ENCODE measurements around the gene DOK5. TPM values are rescaled to one million over a fixed set of nuclear protein-coding genes. Genes with fewer than 3 reads are reported as not detected.
A peak's percentile ranks its signal among the peaks of the same experiment; 100 is the strongest.

The DOK5 gene
- total and polyA plus RNA-seq, 2 experiments from 2014 or later: 5.0 to 6.9 TPM

GRCh38 chr20:54514028-54514607, 38.7 kb downstream of the DOK5 start:
- Histone ChIP-seq H3F3A (replicated peaks; ENCODE audit: low read depth) (no peaks in the 10 kb centered on the region), H3K4me2 (peak overlapping the region; percentile 41; the same call in 1 of the 2 replicates), H3K4me3 (no peak overlapping the region), H3K79me2 (replicated peaks; ENCODE audit: insufficient read depth) (no peaks in the 10 kb centered on the region), H3K9me2 (ENCODE audit: insufficient read depth) (no peaks in the 10 kb centered on the region), H2AFZ (no peak overlapping the region), H3K27me3 (ENCODE audit: insufficient read depth) (no peaks in the 10 kb centered on the region), H3K4me1 (ENCODE audit: insufficient read depth) (peaks cover 23% of the 10 kb centered on the region), H3K36me3 (ENCODE audit: insufficient read depth) (0 out of 2 replicates have a peak, but pooled peaks cover 2% of the 10 kb centered on the region), H4K20me1 (replicated peaks; ENCODE audit: insufficient read depth) (no peaks in the 10 kb centered on the region), H3K27ac (ENCODE audit: low read depth) (peak overlapping the region; percentile 39)
- DNase-seq (ENCODE audit: low spot score) (peak; percentile 49), ATAC-seq (no peak)
- no peaks in the 10 kb centered on the region; the same call in 2 of the 3 replicates for H3K9me3 Mint-ChIP-seq
- no peak overlapping the region for H3K27ac Mint-ChIP-seq
- peaks cover 49% of the 10 kb centered on the region for H3K4me1 Mint-ChIP-seq
- peaks cover 8% of the 10 kb centered on the region; the same call in 2 of the 3 replicates for H3K36me3 Mint-ChIP-seq (ENCODE audit: low read depth)
- no peaks in the 10 kb centered on the region for H3K27me3 Mint-ChIP-seq (ENCODE audit: insufficient read depth, low read depth, poor library complexity)
- no peak overlapping the region for H3K4me3 Mint-ChIP-seq
- no peak for TF ChIP-seq ZNF331 (CRISPR knock-in tag; IDR thresholded peaks at IDR 0.05; ENCODE audit: low read depth)
- TF ChIP-seq CTCF (conservative IDR thresholded peaks at IDR 0.05; ENCODE audit: low read depth in 2 of 2): no peak
- TF ChIP-seq ETS1 (IDR thresholded peaks at IDR 0.05): no peak
- TF ChIP-seq ZNF114 (CRISPR knock-in tag; IDR thresholded peaks at IDR 0.05): no peak
- TF ChIP-seq NANOG (IDR thresholded peaks at IDR 0.05; ENCODE audit: borderline replicate concordance): no peak
- no peak for TF ChIP-seq ZNF462 (CRISPR knock-in tag; IDR thresholded peaks at IDR 0.05)
- no peak for TF ChIP-seq CREB1 (CRISPR knock-in tag; IDR thresholded peaks at IDR 0.05; ENCODE audit: low read depth)
- no peak for TF ChIP-seq POLR2AphosphoS5 (IDR thresholded peaks at IDR 0.05; ENCODE audit: low read depth)
- TF ChIP-seq EZH2phosphoT487 (IDR thresholded peaks at IDR 0.05; ENCODE audit: unreplicated experiment): no peak
- TF ChIP-seq REST (IDR thresholded peaks at IDR 0.05; ENCODE audit: unreplicated experiment): no peak
- TF ChIP-seq STAT1 (IDR thresholded peaks at IDR 0.05; ENCODE audit: unreplicated experiment): no peak
- no peak for TF ChIP-seq JUNB (IDR thresholded peaks at IDR 0.05; ENCODE audit: unreplicated experiment)
- TF ChIP-seq EZH2 (IDR thresholded peaks at IDR 0.05; ENCODE audit: low read depth, unreplicated experiment): no peak

All from GM23338 (cell line).